Breast epithelium (tissue), 4 donors: ENCODE data around the gene MEF2D. TPM values are rescaled to one million over a fixed set of nuclear protein-coding genes. Genes with fewer than 3 reads are reported as not detected.

Experiments used
- DNase-seq, 2 donors: peaks; one replicate each; pipeline ENCODE4 v3.0.0-alpha.2; 2019; ENCODE audit warnings: low spot score in 2 of 2
- H3K27ac ChIP-seq, 2 donors: fragments of 200-600 bp; sonication (generic) in 1 of 2; one replicate each; pipeline ENCODE4 v1.5.1; 2016 to 2019; ENCODE audit warnings: mild to moderate bottlenecking in 1 of 2
- H3K27me3 ChIP-seq, 2 donors: fragments of 200-600 bp; sonication (generic) in 1 of 2; one replicate each; pipeline versions ENCODE4 v1.5.1 to v1.6.0; 2017 to 2019; ENCODE audit warnings: control low read depth in 1 of 2, mild to moderate bottlenecking in 1 of 2
- H3K36me3 ChIP-seq: fragments of 200-600 bp; one replicate; pipeline ENCODE4 v1.5.1; 2019
- H3K4me1 ChIP-seq, 2 donors: fragments of 200-600 bp; sonication (generic); one replicate each; pipeline ENCODE4 v1.5.1; 2016 to 2019; ENCODE audit warnings: control low read depth in 1 of 2
- H3K4me3 ChIP-seq, 3 donors: fragments of 200-600 bp; sonication (generic); 1 replicate in 2 of 3; 2 replicates in 1 of 3; pipeline ENCODE4 v1.5.1; 2016 to 2019; ENCODE audit warnings: mild to moderate bottlenecking in 3 of 3, moderate library complexity in 2 of 3
- H3K9me3 ChIP-seq, 2 donors: fragments of 200-600 bp; sonication (generic) in 1 of 2; one replicate each; pipeline ENCODE4 v1.5.1; 2016 to 2019; ENCODE audit warnings: control low read depth in 1 of 2
- CTCF ChIP-seq, 3 donors: fragments of 450-650 bp; IDR thresholded peaks; one replicate each; pipeline ENCODE4 v1.5.1; 2016 to 2017; ENCODE audit warnings: antibody characterized with exemption in 3 of 3, mild to moderate bottlenecking in 3 of 3, moderate library complexity in 3 of 3
- POLR2A ChIP-seq: fragments of 450-650 bp; IDR thresholded peaks from one replicate; pipeline ENCODE4 v1.6.1; 2016; ENCODE audit warnings: antibody characterized with exemption, mild to moderate bottlenecking, moderate library complexity
- POLR2AphosphoS5 ChIP-seq, 3 donors: sonication (generic); formaldehyde crosslinking; IDR thresholded peaks; one replicate each; pipeline ENCODE4 v1.6.1; 2017; ENCODE audit warnings: antibody characterized with exemption in 3 of 3
- intact Hi-C: fragments of 100-400 bp; cut with DNase I; formaldehyde crosslinking; loops from one replicate; pipeline ENCODE4 v1.15.1; 2023; ENCODE audit warnings: low total_unique reads
- total RNA-seq, 3 donors: library from RNA; depleted of rRNA; stranded (reverse); fragments of >200 nt; gene quantifications; one replicate each; pipeline ENCODE4 v1.1.0, GENCODE V29; 2016

Gene MEF2D
- total RNA-seq, 3 donors from 2014 or later: 25.8 to 34.9 (median 32.1) TPM

GRCh38 chr1:156437037-156437867 lies 63.3 kb downstream of the MEF2D start:
- DNase-seq: no peak
- intact Hi-C loops: no loop called here
- H3K4me3 ChIP-seq: no peak overlapping the region
- no peaks in the 10 kb centered on the region for H3K4me1 ChIP-seq
- TF ChIP-seq POLR2AphosphoS5 (IDR thresholded peaks at IDR 0.05): no peak
- TF ChIP-seq POLR2A: no peak
- TF ChIP-seq CTCF (IDR thresholded peaks at IDR 0.05): no peak
- H3K9me3 ChIP-seq: no peaks in the 10 kb centered on the region
- H3K27me3 ChIP-seq: peaks cover 3 to 84% of the 10 kb centered on the region in 2 donors
- H3K36me3 ChIP-seq: no peaks in the 10 kb centered on the region
- no peak overlapping the region for H3K27ac ChIP-seq

- intact Hi-C loops: no loop called here
- Histone ChIP-seq H3K36me3 (no peaks in the 10 kb centered on the region), H3K4me1 (no peaks in the 10 kb centered on the region), H3K27me3 (peaks cover 3 to 85% of the 10 kb centered on the region in 2 donors), H3K9me3 (no peaks in the 10 kb centered on the region), H3K4me3 (peak overlapping the region; percentile 9 to 62 (median 39)), H3K27ac (no peak overlapping the region)
- DNase-seq: no peak
- TF ChIP-seq POLR2A (no peak), CTCF (IDR thresholded peaks at IDR 0.05) (no peak), POLR2AphosphoS5 (IDR thresholded peaks at IDR 0.05) (no peak)
Observed at GRCh38 chr1:156436141-156437036, 64.2 kb downstream of the MEF2D start.

DNA sequence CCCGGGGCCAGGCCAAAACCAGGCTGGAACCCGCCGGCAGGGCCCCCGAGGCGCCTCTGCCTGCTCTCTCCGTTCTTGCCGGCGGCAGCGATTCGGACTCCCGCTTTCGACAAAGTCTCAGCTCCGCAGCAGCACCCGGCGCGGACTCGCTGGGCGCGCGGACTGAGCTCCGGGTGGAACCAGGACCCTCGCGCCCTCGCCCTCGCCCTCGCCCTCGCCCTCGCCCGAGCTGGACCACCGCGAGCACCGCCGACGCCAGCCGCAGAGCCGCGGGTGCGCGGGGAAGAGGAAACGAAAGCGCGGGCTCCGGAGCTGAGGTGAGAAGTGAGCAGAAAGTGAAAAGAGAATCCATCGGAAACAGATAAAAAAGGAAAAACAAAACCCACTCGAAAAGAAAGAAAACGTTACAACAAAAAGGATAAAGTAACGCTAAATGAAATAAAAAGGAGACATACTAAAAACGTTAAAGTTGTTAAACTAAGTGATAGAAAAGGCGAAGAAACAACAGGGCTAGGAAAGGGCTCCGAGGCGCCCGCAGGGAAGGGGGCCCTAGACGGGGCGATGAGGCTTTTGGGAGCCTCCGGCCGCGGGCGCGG lies 64.9 kb downstream of the MEF2D start:
- Histone ChIP-seq H3K36me3 (no peaks in the 10 kb centered on the region), H3K4me1 (no peaks in the 10 kb centered on the region), H3K27me3 (peaks cover 3 to 85% of the 10 kb centered on the region in 2 donors), H3K4me3 (peak overlapping the region; percentile 31 to 62 (median 39)), H3K9me3 (no peaks in the 10 kb centered on the region), H3K27ac (no peak overlapping the region)
- DNase-seq: no peak
- intact Hi-C loops: no loop called here
- TF ChIP-seq POLR2AphosphoS5 (IDR thresholded peaks at IDR 0.05) (peak in 1 of 3 donors; percentile 19), POLR2A (no peak), CTCF (IDR thresholded peaks at IDR 0.05) (no peak)

GRCh38 chr1:156434989-156435544 lies 65.5 kb downstream of the MEF2D start:
- no peaks in the 10 kb centered on the region for H3K36me3 ChIP-seq
- peaks cover 3 to 85% of the 10 kb centered on the region in 2 donors for H3K27me3 ChIP-seq
- no peaks in the 10 kb centered on the region for H3K4me1 ChIP-seq
- no peak overlapping the region for H3K27ac ChIP-seq
- intact Hi-C loops: no loop called here
- TF ChIP-seq POLR2A (no peak), CTCF (IDR thresholded peaks at IDR 0.05) (no peak), POLR2AphosphoS5 (IDR thresholded peaks at IDR 0.05) (no peak)
- DNase-seq: no peak
- no peaks in the 10 kb centered on the region for H3K9me3 ChIP-seq
- H3K4me3 ChIP-seq: peak overlapping the region; percentile 31 to 62 (median 39)
